H1 (cell line): Measurements from ENCODE around the gene MEIS2. TPM values are rescaled to one million over a fixed set of nuclear protein-coding genes. Genes with fewer than 3 reads are reported as not detected.

Experiments
- CTCF ChIA-PET: fragments of 300-600 bp; sonication (Branson Sonifier 250); formaldehyde crosslinking; loops from one replicate; lab custom pipeline; 2021; ENCODE audit not compliant: partially characterized antibody; lab: Charles Lee
- POLR2A ChIA-PET: fragments of 300-600 bp; sonication (Branson Sonifier 250); formaldehyde crosslinking; loops from one replicate; lab custom pipeline; 2021; ENCODE audit warnings: inconsistent platforms; ENCODE audit not compliant: partially characterized antibody; lab: Charles Lee
- DNase-seq, 2 experiments: peaks; one replicate each; pipeline versions ENCODE4 v3.0.0 to v3.0.0-alpha.2; 2010 to 2022; ENCODE audit warnings: low spot score in 2 of 2, low read depth in 1 of 2, mixed read lengths in 1 of 2
- FAIRE-seq: peaks from 2 replicates; lab custom pipeline; 2011; peaks lifted over from hg19 to GRCh38; lab: Jason Lieb, UNC
- H2AFZ ChIP-seq: 2 replicates; pipeline ENCODE4 v1.8.1; 2012; ENCODE audit warnings: low read length, inconsistent platforms
- H2AK5ac ChIP-seq: 2 replicates; pipeline ENCODE4 v1.6.1; 2013; ENCODE audit warnings: low read depth, low read length
- H2BK120ac ChIP-seq: replicated peaks from 2 replicates; pipeline ENCODE3; 2013; ENCODE audit warnings: low read depth, low read length, inconsistent platforms
- H2BK12ac ChIP-seq: 2 replicates; pipeline ENCODE4 v1.6.1; 2013; ENCODE audit warnings: low read depth, low read length
- H2BK15ac ChIP-seq: 2 replicates; pipeline ENCODE4 v1.6.1; 2013; ENCODE audit warnings: low read length
- H2BK20ac ChIP-seq: 2 replicates; pipeline ENCODE4 v1.6.1; 2013; ENCODE audit warnings: low read length
- H2BK5ac ChIP-seq: 2 replicates; pipeline ENCODE4 v1.6.1; 2013; ENCODE audit warnings: low read depth, low read length
- H3K14ac ChIP-seq: 2 replicates; pipeline ENCODE4 v1.6.1; 2013; ENCODE audit warnings: inconsistent platforms; ENCODE audit not compliant: insufficient read length
- H3K18ac ChIP-seq: 2 replicates; pipeline ENCODE4 v1.6.1; 2013; ENCODE audit warnings: low read length; ENCODE audit errors: extremely low read depth
- H3K23ac ChIP-seq: 2 replicates; pipeline ENCODE4 v1.6.1; 2013; ENCODE audit warnings: inconsistent platforms; ENCODE audit not compliant: insufficient read length
- H3K23me2 ChIP-seq: 2 replicates; pipeline ENCODE4 v1.6.1; 2013; ENCODE audit warnings: low read depth, low read length
- H3K27ac ChIP-seq: 2 replicates; pipeline ENCODE4 v1.6.1; 2011; ENCODE audit warnings: low read depth, low read length, inconsistent platforms
- H3K27me3 ChIP-seq, 4 experiments: replicated peaks in 1 of 4; 1 replicate in 1 of 4; 2 replicates in 3 of 4; pipeline versions ENCODE4 v1.6.1 to v1.8.1; 2011 to 2013; ENCODE audit warnings: low read length in 3 of 4, mild to moderate bottlenecking in 3 of 4, inconsistent platforms in 2 of 4, mixed read lengths in 2 of 4, moderate library complexity in 1 of 4; ENCODE audit not compliant: control insufficient read depth in 3 of 4, insufficient read depth in 3 of 4; ENCODE audit errors: extremely low read depth in 1 of 4
- H3K36me3 ChIP-seq, 4 experiments: 2 replicates each; pipeline versions ENCODE4 v1.6.1 to v1.8.1; 2011 to 2013; ENCODE audit warnings: mild to moderate bottlenecking in 4 of 4, low read length in 3 of 4, moderate library complexity in 2 of 4, control low read depth in 1 of 4, inconsistent platforms in 1 of 4; ENCODE audit not compliant: insufficient read depth in 4 of 4, control insufficient read depth in 2 of 4
- H3K4ac ChIP-seq: replicated peaks from 2 replicates; pipeline ENCODE3; 2013; ENCODE audit warnings: low read length, low read depth, mixed read lengths, inconsistent platforms; ENCODE audit not compliant: insufficient read length
- H3K4me1 ChIP-seq, 4 experiments: replicated peaks in 1 of 4; 1 replicate in 1 of 4; 2 replicates in 3 of 4; pipeline versions ENCODE4 v1.6.1 to v1.8.1; 2011 to 2013; ENCODE audit warnings: low read length in 3 of 4, inconsistent platforms in 2 of 4, mixed read lengths in 1 of 4; ENCODE audit not compliant: insufficient read depth in 4 of 4, control insufficient read depth in 3 of 4
- H3K4me2 ChIP-seq, 2 experiments: 2 replicates each; pipeline versions ENCODE4 v1.6.1 to v1.8.1; 2011 to 2013; ENCODE audit warnings: low read depth in 2 of 2, low read length in 2 of 2, control low read depth in 1 of 2, inconsistent platforms in 1 of 2, mild to moderate bottlenecking in 1 of 2; ENCODE audit not compliant: insufficient read depth in 1 of 2
- H3K4me3 ChIP-seq, 4 experiments: fragments of 200-600, 300-600 bp in 1 of 4; sonication (generic), shearing (Covaris generic), sonication (Bioruptor Twin) in 1 of 4; 2 replicates each; pipeline versions ENCODE4 v1.5.1 to v1.8.1; 2011 to 2016; ENCODE audit warnings: low read length in 4 of 4, low read depth in 3 of 4, control low read depth in 2 of 4, inconsistent platforms in 2 of 4, mild to moderate bottlenecking in 2 of 4, mixed read lengths in 1 of 4, moderate library complexity in 1 of 4; ENCODE audit not compliant: insufficient read depth in 2 of 4; ENCODE audit errors: extremely low read depth in 1 of 4
- H3K56ac ChIP-seq: replicated peaks from 2 replicates; pipeline ENCODE3; 2013; ENCODE audit warnings: low read depth, mild to moderate bottlenecking, mixed read lengths, low read length, inconsistent platforms; ENCODE audit not compliant: insufficient read length
- H3K79me1 ChIP-seq: 2 replicates; pipeline ENCODE4 v1.6.1; 2013; ENCODE audit warnings: low read depth, low read length, control low read depth
- H3K79me2 ChIP-seq, 2 experiments: 2 replicates each; pipeline versions ENCODE4 v1.6.1 to v1.8.1; 2012 to 2013; ENCODE audit warnings: low read length in 2 of 2, mild to moderate bottlenecking in 2 of 2, inconsistent platforms in 1 of 2; ENCODE audit not compliant: insufficient read depth in 2 of 2, control insufficient read depth in 1 of 2
- H3K9ac ChIP-seq, 4 experiments: replicated peaks in 1 of 4; 1 replicate in 1 of 4; 2 replicates in 3 of 4; pipeline versions ENCODE4 v1.6.1 to v1.8.1; 2011 to 2013; ENCODE audit warnings: low read depth in 3 of 4, low read length in 3 of 4, control low read depth in 2 of 4, mild to moderate bottlenecking in 2 of 4, moderate library complexity in 2 of 4, inconsistent platforms in 1 of 4; ENCODE audit errors: extremely low read depth in 1 of 4
- H3K9me3 ChIP-seq, 2 experiments: 2 replicates each; pipeline versions ENCODE4 v1.6.1 to v1.8.1; 2012 to 2013; ENCODE audit warnings: mild to moderate bottlenecking in 2 of 2, moderate library complexity in 2 of 2, control low read depth in 1 of 2, inconsistent platforms in 1 of 2, low read depth in 1 of 2, low read length in 1 of 2, mixed read lengths in 1 of 2; ENCODE audit not compliant: insufficient read depth in 2 of 2
- H4K20me1 ChIP-seq, 2 experiments: replicated peaks in 1 of 2; 2 replicates each; pipeline versions ENCODE3 to v1.8.1; 2011 to 2013; ENCODE audit warnings: inconsistent platforms in 2 of 2, low read length in 2 of 2, mild to moderate bottlenecking in 1 of 2; ENCODE audit not compliant: insufficient read depth in 2 of 2, control insufficient read depth in 1 of 2
- H4K5ac ChIP-seq: 2 replicates; pipeline ENCODE4 v1.6.1; 2013; ENCODE audit warnings: low read length, low read depth, mixed read lengths, inconsistent platforms; ENCODE audit not compliant: insufficient read length
- H4K8ac ChIP-seq: 2 replicates; pipeline ENCODE4 v1.8.0; 2013; ENCODE audit warnings: mild to moderate bottlenecking, moderate library complexity, low read length, inconsistent platforms; ENCODE audit not compliant: insufficient read depth; ENCODE audit errors: extremely low read depth
- H4K91ac ChIP-seq: replicated peaks from 2 replicates; pipeline ENCODE3; 2013; ENCODE audit warnings: low read length, mixed read lengths, inconsistent platforms; ENCODE audit not compliant: insufficient read length
- ASH2L ChIP-seq: fragments of 200-600, 300-600 bp; sonication (generic); IDR thresholded peaks from one replicate; pipeline ENCODE4 v1.7.1; 2017; ENCODE audit warnings: low read length
- BCL11A ChIP-seq, 2 experiments: IDR thresholded peaks; one replicate each; pipeline ENCODE4 v1.6.1; 2011; ENCODE audit warnings: low read depth in 2 of 2, low read length in 2 of 2, mild to moderate bottlenecking in 2 of 2
- BRCA1 ChIP-seq: IDR thresholded peaks from 2 replicates; pipeline ENCODE4 v1.6.1; 2012; ENCODE audit warnings: low read depth, low read length, improper control_type of control experiment
- CBX5 ChIP-seq: fragments of 300-800, 300-1000 bp; sonication (generic); IDR thresholded peaks from 2 replicates; pipeline ENCODE4 v1.7.1; 2016; ENCODE audit warnings: antibody characterized with exemption, low read length, low read depth
- E2F6 ChIP-seq: IDR thresholded peaks from 2 replicates; pipeline ENCODE4 v1.6.1; 2012; ENCODE audit warnings: inconsistent platforms
- JUN ChIP-seq: IDR thresholded peaks from 2 replicates; pipeline ENCODE4 v1.6.1; 2011; ENCODE audit warnings: low read depth, mild to moderate bottlenecking, improper control_type of control experiment, low read length
- POU5F1 ChIP-seq: IDR thresholded peaks from 2 replicates; pipeline ENCODE4 v1.6.1; 2011; ENCODE audit warnings: low read depth, mild to moderate bottlenecking, low read length, moderate library complexity
- SP2 ChIP-seq: IDR thresholded peaks from 2 replicates; pipeline ENCODE4 v1.6.1; 2012; ENCODE audit warnings: mild to moderate bottlenecking, low read length, inconsistent platforms
- WGBS, 2 experiments: shearing (Covaris generic) in 1 of 2; methylation state at CpG; one replicate each; pipeline versions ENCODE4 v1.1.6 to v1.1.7; 2013 to 2015; ENCODE audit warnings: low lambda C conversion rate in 2 of 2, mixed read lengths in 2 of 2, inconsistent platforms in 1 of 2, low coverage in 1 of 2, missing lambda C conversion rate in 1 of 2; ENCODE audit not compliant: insufficient replicate concordance in 2 of 2, insufficient coverage in 1 of 2, insufficient read length in 1 of 2; ENCODE audit errors: extremely low coverage in 1 of 2, missing lambda C conversion rate in 1 of 2; 5-methylcytosine and 5-hydroxymethylcytosine counted together
- polyA plus RNA-seq, 7 experiments: library from polyadenylated mRNA; depleted of rRNA in 3 of 7; stranded (reverse) in 5 of 7; unstranded in 2 of 7; fragments of >200 nt in 5 of 7; fragments of 200-250 nt in 2 of 7; gene quantifications; 1 replicate in 5 of 7; 2 replicates in 1 of 7; 4 replicates in 1 of 7; pipeline versions ENCODE4 v1.2.1 to v1.2.3, GENCODE V29; 2011 to 2013; ENCODE audit warnings: missing spikeins in 2 of 7, mixed read lengths in 2 of 7
- total RNA-seq: library from RNA; stranded (reverse); fragmentation: NEBNext Ultra II Directional; extraction: Animal tissue kit (Norgen Biotek cat#: 25700); gene quantifications from 2 replicates; pipeline ENCODE4 v1.2.1, GENCODE V29; 2021

The MEIS2 gene
- total and polyA plus RNA-seq, 2 of the 8 experiments (the other 6 are each of a cell fraction or from before 2014, with no cell fraction given): 0.22 to 1.2 TPM

GRCh38 chr15:36978126-36978525 is 122.2 kb downstream of the MEIS2 start:
- H4K91ac ChIP-seq: no peak overlapping the region
- no peaks in the 10 kb centered on the region for H4K20me1 ChIP-seq
- DNase-seq: no peak
- no peak overlapping the region for H3K23ac ChIP-seq
- no peak overlapping the region for H3K18ac ChIP-seq
- H2BK12ac ChIP-seq: no peak overlapping the region
- H3K79me2 ChIP-seq: no peaks in the 10 kb centered on the region
- no peak overlapping the region for H3K4me2 ChIP-seq
- H3K4ac ChIP-seq: no peak overlapping the region
- H3K14ac ChIP-seq: no peak overlapping the region
- FAIRE-seq: peak; percentile 32
- no peak overlapping the region for H3K9ac ChIP-seq
- H2BK5ac ChIP-seq: no peak overlapping the region
- 83% methylated on average over 1 of the region's 1 CpG; no CpG with 5 or more reads in 1 of the 2 experiments for WGBS, 2 experiments
- H3K27me3 ChIP-seq: no peaks in the 10 kb centered on the region
- no peak overlapping the region for H4K5ac ChIP-seq
- H3K56ac ChIP-seq: no peak overlapping the region
- no peak overlapping the region for H2BK20ac ChIP-seq
- H3K4me3 ChIP-seq: no peak overlapping the region
- CTCF ChIA-PET: no interaction called here
- H3K23me2 ChIP-seq: no peaks in the 10 kb centered on the region
- no peaks in the 10 kb centered on the region for H3K36me3 ChIP-seq
- H4K8ac ChIP-seq: no peak overlapping the region
- H3K4me1 ChIP-seq: peaks cover 0 to 8% (median 1%) of the 10 kb centered on the region in 4 experiments; a peak in 2 of 7 replicates
- no peak overlapping the region for H2BK15ac ChIP-seq
- TF ChIP-seq POU5F1 (no peak), JUN (no peak), CBX5 (no peak), E2F6 (no peak), ASH2L (no peak), SP2 (no peak), BCL11A (IDR thresholded peaks at IDR 0.05; ENCODE audit: low read depth in 2 of 2, low read length in 2 of 2) (no peak), BRCA1 (no peak)
- TF ChIP-seq, all 59 proteins: peak for 0
- Histone ChIP-seq H2AK5ac (no peak overlapping the region), H3K79me1 (no peaks in the 10 kb centered on the region), H3K9me3 (0 out of 4 replicates have a peak, but pooled peaks cover 0 to 3% of the 10 kb centered on the region in 2 experiments), H2AFZ (no peak overlapping the region), H3K27ac (no peak overlapping the region), H2BK120ac (no peak overlapping the region)
- POLR2A ChIA-PET: no interaction called here
